CD4-positive, alpha-beta T cell treated with Interleukin-2 at 100 ng/mL for 4 hours (primary cell): Measurements from ENCODE around the gene POTEJ.
"Not testable (repeated sequence)": the region's sequence is repeated elsewhere in the genome, so short reads cannot be mapped to it uniquely, and the experiment has no call there.

ENCODE experiments used
- DNase-seq: peaks from one replicate; pipeline ENCODE4 v3.0.0-alpha.2; 2020; ENCODE audit warnings: low spot score

Gene POTEJ

DNA sequence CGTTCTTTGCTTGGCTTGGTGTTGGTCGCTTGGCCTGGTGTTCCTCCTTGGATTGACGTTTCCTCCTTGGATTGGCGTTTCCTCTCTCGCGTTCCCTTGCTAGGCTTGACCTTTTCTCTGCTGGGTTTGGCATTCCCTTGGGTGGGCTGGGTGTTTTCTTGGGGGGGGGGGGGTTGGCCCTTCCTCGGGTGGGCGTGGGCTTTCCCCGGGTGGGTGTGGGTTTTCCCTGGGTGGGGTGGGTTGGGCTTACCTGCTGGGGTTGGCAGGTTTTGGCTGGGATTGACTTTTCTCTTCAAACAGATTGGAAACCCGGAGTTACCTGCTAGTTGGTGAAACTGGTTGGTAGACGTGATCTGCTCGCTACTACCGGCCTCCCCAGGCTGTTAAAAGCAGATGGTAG lies at the start of gene POTEJ:
POTEJ (plus strand) TSS at position 301 of the 400 bp plus-strand sequence; CDS start at position 394, 93 bp downstream.
- not testable (repeated sequence) for DNase-seq

DNA sequence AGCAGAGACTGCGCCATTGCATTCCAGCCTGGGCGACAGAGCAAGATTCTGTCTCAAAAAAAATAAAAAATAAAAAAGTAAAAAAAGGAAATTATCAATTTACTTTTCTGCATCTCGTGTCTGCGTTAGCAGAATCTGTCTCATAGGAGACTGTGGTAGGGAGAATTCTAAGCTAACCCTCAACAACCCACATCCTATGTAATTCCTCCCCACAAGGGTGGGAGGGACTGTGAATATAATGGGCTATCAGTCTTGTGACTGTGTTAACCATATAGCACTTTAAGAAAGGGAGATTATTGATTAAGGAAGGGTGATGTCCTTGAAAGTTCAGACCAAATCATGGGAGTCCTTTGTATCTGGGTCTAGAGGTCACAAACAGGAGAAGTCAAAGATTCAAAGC lies 45.1 kb upstream of the POTEJ start:
- not testable (repeated sequence) for DNase-seq

- not testable (repeated sequence) for DNase-seq
Measured at GRCh38 chr2:130571929-130572328, 39.3 kb upstream of the POTEJ start.

GRCh38 chr2:130574230-130574629 lies 37.0 kb upstream of the POTEJ start:
- DNase-seq: not testable (repeated sequence)

DNA sequence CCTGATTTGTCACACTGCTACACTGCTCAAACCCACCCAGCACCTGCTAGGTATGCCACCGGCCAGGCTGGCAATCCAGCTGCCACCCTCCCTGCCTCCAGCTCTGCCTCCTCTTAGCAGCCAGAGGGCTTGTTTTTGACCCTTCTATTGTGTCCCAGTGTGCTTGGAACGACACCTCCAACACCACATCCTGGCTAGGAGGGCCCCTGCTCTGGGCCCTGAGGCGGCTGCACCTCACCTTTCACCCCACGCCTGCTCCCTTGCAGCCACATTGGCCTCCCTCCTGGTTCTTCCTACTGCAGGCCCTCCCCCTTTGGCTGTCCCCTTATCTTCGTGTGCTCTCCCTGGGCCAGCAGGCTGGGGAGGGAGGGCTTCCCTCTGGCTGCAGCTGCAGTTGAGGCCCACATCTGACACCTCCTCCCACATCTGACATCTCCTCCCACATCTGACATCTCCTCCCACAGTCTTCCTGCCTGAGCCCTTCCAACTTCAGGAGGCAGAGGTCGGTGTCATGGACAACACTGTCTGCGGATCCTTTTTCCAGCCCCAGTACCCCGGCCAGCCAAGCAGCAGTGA lies 34.9 kb upstream of the POTEJ start:
- not testable (repeated sequence) for DNase-seq

- DNase-seq: not testable (repeated sequence)
Measured at GRCh38 chr2:130577559-130577958, 33.7 kb upstream of the POTEJ start.

DNA sequence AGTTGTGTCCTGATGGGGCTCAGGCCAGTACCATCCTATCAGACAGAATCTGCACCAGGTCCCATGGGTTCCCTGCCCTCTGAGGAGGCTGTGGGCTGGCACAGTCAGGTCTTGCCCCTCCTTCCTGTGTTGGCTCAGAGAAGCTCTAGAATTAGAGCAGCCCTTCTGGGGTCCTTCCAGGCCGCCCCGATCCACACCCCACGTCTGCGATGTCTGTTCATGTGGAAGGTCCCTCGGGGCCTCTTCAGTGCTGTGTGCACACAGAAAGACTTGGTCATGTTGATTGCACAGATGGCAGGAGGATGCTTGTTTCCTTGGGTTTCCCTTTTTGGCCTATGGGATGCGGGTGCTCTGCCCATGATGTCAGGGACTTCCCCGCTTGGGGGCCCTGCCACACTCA lies 32.1 kb upstream of the POTEJ start:
- DNase-seq: not testable (repeated sequence)

DNA sequence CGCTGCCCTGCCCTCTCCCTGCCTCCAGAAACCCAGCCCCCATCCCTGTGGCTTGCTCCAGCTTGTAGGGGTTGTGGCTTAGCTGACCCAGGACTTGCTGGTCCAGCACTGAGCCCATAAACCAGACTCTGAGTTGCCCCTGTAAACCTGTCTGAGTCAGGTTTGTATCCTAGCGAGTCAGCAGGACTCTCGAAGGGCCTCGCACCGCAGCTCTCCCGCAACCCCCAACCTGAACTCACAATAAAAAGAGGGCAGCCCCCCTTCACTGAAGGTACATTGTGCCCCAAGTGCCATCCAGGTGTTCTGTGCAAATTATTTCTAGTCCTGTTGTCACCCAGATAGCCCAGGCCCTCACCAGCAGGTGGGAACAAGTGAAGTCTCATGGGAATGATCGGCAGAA lies 29.7 kb upstream of the POTEJ start:
- not testable (repeated sequence) for DNase-seq

GRCh38 chr2:130582970-130583369 lies 28.3 kb upstream of the POTEJ start:
- not testable (repeated sequence) for DNase-seq

DNA sequence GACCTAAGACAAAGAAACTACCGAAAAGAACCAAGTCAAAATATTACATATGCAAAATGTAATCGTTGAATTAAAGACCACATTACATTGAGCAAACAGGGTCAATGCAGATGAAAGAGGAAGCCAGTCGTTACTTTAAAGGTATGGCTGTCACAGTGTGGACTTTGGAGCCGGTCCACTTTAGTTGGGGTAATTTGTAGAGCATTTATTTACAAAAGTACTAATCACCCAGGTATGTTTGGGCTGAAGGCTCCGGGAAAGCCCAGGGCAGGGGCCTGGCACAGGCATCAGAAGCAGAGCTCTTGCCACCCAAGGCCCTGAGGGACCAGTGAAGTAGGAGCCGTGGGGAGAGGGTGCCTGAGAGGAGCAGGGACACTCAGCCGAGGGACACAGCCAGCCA lies 27.7 kb upstream of the POTEJ start:
- not testable (repeated sequence) for DNase-seq

- not testable (repeated sequence) for DNase-seq
Measured at GRCh38 chr2:130584726-130585125, 26.5 kb upstream of the POTEJ start.

- DNase-seq: not testable (repeated sequence)
Measured at GRCh38 chr2:130588688-130589458, 22.4 kb upstream of the POTEJ start.

DNA sequence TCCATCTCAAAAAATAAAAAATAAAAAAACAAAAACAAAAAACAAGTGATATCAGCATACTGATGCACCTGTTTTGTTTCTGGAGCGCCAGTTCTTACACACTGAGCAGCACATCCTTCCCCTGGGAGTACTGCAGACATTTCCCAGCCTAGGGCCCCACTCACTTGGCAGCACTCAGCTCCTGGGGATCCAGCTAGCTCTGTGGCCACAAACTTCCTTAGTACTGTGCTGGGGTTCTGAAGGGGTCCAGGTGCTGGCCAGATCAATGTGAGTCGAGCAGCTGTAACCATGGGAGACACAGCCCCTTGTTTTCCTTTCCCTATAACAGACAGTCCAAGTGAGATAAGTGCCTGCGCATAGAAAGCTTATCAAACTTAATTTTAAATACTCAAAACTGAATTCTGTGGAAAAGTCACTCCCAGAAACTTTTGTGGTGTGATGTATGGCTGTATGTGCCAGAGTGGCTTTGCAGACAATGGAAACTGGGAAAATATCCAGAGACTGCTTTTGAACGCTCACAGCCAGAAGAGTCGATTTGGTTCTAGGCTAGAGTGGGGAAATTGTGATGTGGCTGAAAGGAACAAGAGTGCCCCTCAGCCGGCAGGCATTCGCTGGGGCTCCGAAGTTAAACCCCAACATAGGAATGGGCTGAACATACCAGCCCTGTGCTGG lies 20.9 kb upstream of the POTEJ start:
- not testable (repeated sequence) for DNase-seq

DNA sequence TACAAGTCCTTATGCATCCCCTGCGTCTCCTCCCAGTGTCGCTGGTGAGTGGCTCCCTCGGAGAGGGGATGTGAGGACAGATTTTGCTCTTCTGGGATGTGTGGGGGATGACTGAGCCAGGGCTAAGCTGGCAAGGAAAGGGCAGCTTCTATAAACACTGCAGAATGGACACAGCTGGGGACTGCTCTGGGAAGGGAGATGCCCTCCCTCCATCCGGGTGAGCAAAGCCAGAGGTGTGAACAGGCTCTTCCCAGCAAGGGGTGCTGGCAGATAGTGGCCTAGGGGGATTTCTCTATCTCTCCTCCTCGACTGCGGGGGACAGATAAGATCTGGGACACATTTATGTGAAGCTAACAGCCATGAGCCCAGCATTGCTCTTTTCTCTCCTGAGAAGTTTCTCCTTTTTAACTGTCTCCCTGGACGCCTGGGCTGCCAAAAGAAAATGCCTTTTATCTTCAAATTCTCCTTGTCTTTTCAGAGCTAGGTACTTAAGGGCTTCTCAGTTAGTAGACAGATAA lies 20.3 kb upstream of the POTEJ start:
- not testable (repeated sequence) for DNase-seq

DNA sequence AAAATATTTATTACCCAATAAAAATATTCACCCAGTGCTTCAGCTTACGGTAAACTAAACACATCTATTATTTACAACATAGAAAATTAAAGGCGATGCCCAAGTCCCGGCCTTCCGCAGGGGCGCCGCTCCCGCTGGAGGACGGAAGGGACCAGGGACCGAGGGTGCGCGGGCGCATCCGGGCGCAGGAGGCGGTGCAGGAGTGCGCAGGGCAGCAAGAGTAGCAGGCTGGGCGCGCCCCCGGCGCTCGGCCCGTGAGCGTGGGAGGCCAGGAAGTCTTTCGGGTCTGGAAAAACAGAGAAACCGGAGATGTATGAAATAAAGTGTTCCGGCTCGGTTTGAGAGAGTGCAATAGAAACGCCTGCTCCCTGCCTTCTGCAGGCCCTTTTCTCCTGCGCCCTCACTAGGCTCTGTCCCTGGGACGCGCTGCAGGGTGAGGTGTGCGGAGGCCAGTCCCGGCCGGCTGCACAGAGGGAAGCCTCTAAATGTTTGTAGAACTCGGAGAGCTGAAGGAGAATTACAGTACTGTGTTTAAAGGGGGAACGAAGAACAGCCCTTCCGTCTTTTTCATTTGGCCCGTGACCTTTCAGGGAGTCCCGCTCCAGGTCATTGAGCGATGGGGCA lies 18.3 kb upstream of the POTEJ start:
- not testable (repeated sequence) for DNase-seq

DNA sequence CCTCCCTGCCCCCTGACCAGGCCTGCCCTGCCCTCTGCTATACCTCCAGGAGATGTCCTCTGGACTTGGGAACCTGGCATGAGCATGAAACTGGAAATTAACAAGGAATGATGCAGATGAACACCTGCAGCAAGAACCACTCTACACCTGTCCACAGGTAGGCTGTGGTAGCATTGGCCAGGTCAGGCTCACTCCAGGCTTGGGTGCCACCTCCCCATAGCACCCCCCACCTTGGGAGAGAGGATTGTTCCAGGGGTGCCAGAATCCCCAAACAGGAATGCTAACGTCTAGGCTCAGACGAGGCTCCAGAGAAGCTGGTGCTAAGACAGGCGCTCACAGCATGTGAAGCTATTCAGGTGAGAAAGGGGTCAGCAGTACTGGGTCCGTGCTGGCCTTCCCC lies 17.2 kb upstream of the POTEJ start:
- DNase-seq: not testable (repeated sequence)

- DNase-seq: not testable (repeated sequence)
Measured at GRCh38 chr2:130596757-130597156, 14.5 kb upstream of the POTEJ start.

DNA sequence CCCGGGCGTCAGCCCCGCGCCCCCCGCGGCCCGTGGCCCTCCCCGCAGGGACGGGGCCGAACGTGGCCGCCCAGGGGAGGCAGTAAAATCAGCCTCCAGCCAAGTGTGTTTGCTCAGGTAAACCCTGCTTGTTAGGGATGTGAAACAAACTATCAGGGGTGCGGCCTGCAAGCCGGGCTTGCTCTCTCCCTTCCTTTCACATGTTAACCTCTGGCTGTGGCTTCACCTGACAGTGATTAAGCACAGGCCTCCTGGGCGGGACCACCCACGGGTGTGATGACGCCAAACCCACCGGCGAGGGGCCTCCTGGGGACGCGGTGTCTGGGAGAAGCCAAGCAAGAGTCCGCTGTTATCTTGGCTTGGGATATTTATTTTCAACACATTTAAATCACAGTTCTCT lies 13.2 kb upstream of the POTEJ start:
- not testable (repeated sequence) for DNase-seq

DNA sequence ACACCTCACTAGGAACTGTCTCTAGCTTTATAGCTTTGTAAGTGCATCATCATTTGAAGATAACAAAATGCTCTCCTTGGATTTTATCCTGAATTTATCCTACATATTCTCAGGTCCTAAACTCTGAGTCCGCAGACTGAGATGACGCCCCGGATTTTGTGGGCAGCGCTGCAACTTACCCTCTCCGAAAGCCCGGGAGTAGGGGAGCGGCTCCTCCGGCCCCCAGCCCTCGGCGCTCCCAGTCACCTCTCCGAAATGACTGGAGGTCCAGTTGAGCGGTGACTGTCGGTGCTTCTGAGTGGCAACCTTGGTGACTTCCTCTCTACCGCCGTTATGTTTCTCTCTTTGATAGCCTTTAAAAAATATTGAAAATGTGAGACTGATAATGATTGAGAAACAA lies 12.8 kb upstream of the POTEJ start:
- not testable (repeated sequence) for DNase-seq

- not testable (repeated sequence) for DNase-seq
Measured at GRCh38 chr2:130599393-130599792, 11.8 kb upstream of the POTEJ start, which contains the start of gene CFC1. Gene CFC1, minus strand, starts transcription at chr2:130599575. Its CDS starts 288 bp downstream, at chr2:130599287.

DNA sequence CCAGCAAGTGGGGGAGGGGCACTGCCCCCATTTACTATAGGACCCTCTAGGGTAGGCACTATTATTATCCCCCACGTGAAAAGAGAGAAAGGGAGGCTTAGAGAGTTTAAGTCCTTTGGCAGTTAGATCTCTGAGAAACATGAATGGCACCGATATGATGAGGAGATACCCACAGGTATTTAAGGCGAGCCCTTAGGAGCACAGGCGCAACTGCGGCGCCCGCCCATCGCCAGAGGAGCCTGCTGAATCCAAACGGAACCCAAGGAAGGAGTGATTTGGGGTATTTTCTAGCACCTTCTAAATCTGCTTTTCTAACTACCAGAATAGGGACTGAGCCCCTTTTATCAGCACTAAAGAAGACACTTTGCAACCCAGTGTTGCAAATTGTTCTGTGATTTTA lies 11.3 kb upstream of the POTEJ start:
- not testable (repeated sequence) for DNase-seq
